Tibial artery (tissue), 4 donors: ENCODE measurements around the gene LRRC46.

ENCODE experiments used
- DNase-seq, 2 donors: peaks; one replicate each; pipeline ENCODE4 v3.0.0-alpha.2; 2019
- H3K27ac ChIP-seq, 2 donors: fragments of 200-600 bp; sonication (generic) in 1 of 2; 1 replicate in 1 of 2; 2 replicates in 1 of 2; pipeline ENCODE4 v1.5.1; 2018 to 2019; ENCODE audit warnings: mild to moderate bottlenecking in 1 of 2
- H3K27me3 ChIP-seq, 2 donors: fragments of 200-600 bp; sonication (generic) in 1 of 2; one replicate each; pipeline versions ENCODE4 v1.5.1 to v1.6.0; 2016 to 2019
- H3K36me3 ChIP-seq, 3 donors: fragments of 200-600 bp; sonication (generic) in 2 of 3; one replicate each; pipeline ENCODE4 v1.5.1; 2016 to 2019; ENCODE audit warnings: mild to moderate bottlenecking in 2 of 3
- H3K4me1 ChIP-seq, 4 donors: fragments of 200-600 bp; sonication (generic) in 2 of 4; 1 replicate in 3 of 4; 2 replicates in 1 of 4; pipeline ENCODE4 v1.5.1; 2016 to 2019
- H3K4me3 ChIP-seq, 2 donors: fragments of 200-600 bp; sonication (generic) in 1 of 2; 1 replicate in 1 of 2; 2 replicates in 1 of 2; pipeline ENCODE4 v1.5.1; 2018 to 2019; ENCODE audit warnings: mild to moderate bottlenecking in 2 of 2
- H3K9me3 ChIP-seq, 3 donors: fragments of 200-600 bp; sonication (generic) in 1 of 3; one replicate each; pipeline ENCODE4 v1.5.1; 2016 to 2019
- CTCF ChIP-seq, 2 experiments: fragments of 200-600 bp in 1 of 2; fragments of 450-650 bp in 1 of 2; IDR thresholded peaks; one replicate each; pipeline ENCODE4 v1.5.1; 2017 to 2019; ENCODE audit warnings: antibody characterized with exemption in 2 of 2, mild to moderate bottlenecking in 1 of 2, moderate library complexity in 1 of 2
- intact Hi-C: fragments of 100-400 bp; cut with DNase I; formaldehyde crosslinking; loops from one replicate; pipeline ENCODE4 v1.15.0; 2023; ENCODE audit warnings: low total_unique reads

LRRC46 gene

GRCh38 chr17:47837401-47838039 is 6.0 kb downstream of the LRRC46 start:
- peaks cover 0 to 28% (median 14%) of the 10 kb centered on the region in 4 donors for H3K4me1 ChIP-seq
- H3K36me3 ChIP-seq = peaks cover 0 to 42% (median 15%) of the 10 kb centered on the region in 3 donors
- H3K9me3 ChIP-seq = no peaks in the 10 kb centered on the region
- DNase-seq = no peak
- no peaks in the 10 kb centered on the region for H3K27me3 ChIP-seq
- H3K27ac ChIP-seq = no peak overlapping the region
- H3K4me3 ChIP-seq = no peak overlapping the region
- intact Hi-C loops = no loop called here
- TF ChIP-seq CTCF (IDR thresholded peaks at IDR 0.05) = no peak

GRCh38 chr17:47838636-47839035 is 7.2 kb downstream of the LRRC46 start:
- Histone ChIP-seq H3K4me3 (no peak overlapping the region), H3K9me3 (no peaks in the 10 kb centered on the region), H3K27me3 (no peaks in the 10 kb centered on the region), H3K27ac (no peak overlapping the region), H3K36me3 (peaks cover 0 to 42% (median 15%) of the 10 kb centered on the region in 3 donors), H3K4me1 (peaks cover 0 to 38% (median 14%) of the 10 kb centered on the region in 4 donors)
- intact Hi-C loops = no loop called here
- no peak for TF ChIP-seq CTCF (IDR thresholded peaks at IDR 0.05)
- no peak for DNase-seq

GRCh38 chr17:47839071-47839470 is 7.6 kb downstream of the LRRC46 start:
- DNase-seq = no peak
- TF ChIP-seq CTCF (IDR thresholded peaks at IDR 0.05) = no peak
- no peak overlapping the region for H3K4me3 ChIP-seq
- H3K27ac ChIP-seq = no peak overlapping the region
- intact Hi-C loops = no loop called here
- peaks cover 0 to 42% (median 15%) of the 10 kb centered on the region in 3 donors for H3K36me3 ChIP-seq
- no peaks in the 10 kb centered on the region for H3K9me3 ChIP-seq
- H3K4me1 ChIP-seq = peaks cover 0 to 38% (median 14%) of the 10 kb centered on the region in 4 donors
- H3K27me3 ChIP-seq = no peaks in the 10 kb centered on the region

- peaks cover 0 to 40% (median 15%) of the 10 kb centered on the region in 3 donors for H3K36me3 ChIP-seq
- intact Hi-C loops = loop anchor here (2.0 to 5.0 kb wide), 3 partner anchors 51 to 132 kb away; partner anchors contain the start of gene CDK5RAP3
- peak overlapping the region; percentile 60 to 65 for H3K27ac ChIP-seq
- DNase-seq = no peak
- H3K27me3 ChIP-seq = peaks cover 0 to 9% of the 10 kb centered on the region in 2 donors
- peaks cover 0 to 38% (median 14%) of the 10 kb centered on the region in 4 donors for H3K4me1 ChIP-seq
- peak overlapping the region; percentile 59 to 77 for H3K4me3 ChIP-seq
- no peaks in the 10 kb centered on the region for H3K9me3 ChIP-seq
- TF ChIP-seq CTCF (IDR thresholded peaks at IDR 0.05) = no peak
These were observed 8.7 kb downstream of the LRRC46 start for GRCh38 chr17:47840001-47840741.

- peaks cover 0 to 38% (median 14%) of the 10 kb centered on the region in 4 donors for H3K4me1 ChIP-seq
- peak within 1 kb of the TSS; percentile 60 to 65 for H3K27ac ChIP-seq
- peaks cover 0 to 32% (median 11%) of the 10 kb centered on the region in 3 donors for H3K36me3 ChIP-seq
These were observed 9.4 kb downstream of the LRRC46 start, which contains the start of gene SCRN2 for GRCh38 chr17:47840742-47841487. Gene SCRN2, minus strand, starts transcription at chr17:47841273. Its CDS starts 430 bp downstream, at chr17:47840843.

More at GRCh38 chr17:47840742-47841487, 9.4 kb downstream of the LRRC46 start, which contains the start of gene SCRN2:
- peak; percentile 94 to 97 for TF ChIP-seq CTCF (IDR thresholded peaks at IDR 0.05)
- intact Hi-C loops = loop anchor here (2.0 to 5.0 kb wide), 3 partner anchors 50 to 131 kb away; partner anchors contain the start of gene CDK5RAP3
- H3K9me3 ChIP-seq = no peaks in the 10 kb centered on the region
- peak within 1 kb of the TSS; percentile 59 to 77 for H3K4me3 ChIP-seq
- peaks cover 0 to 16% of the 10 kb centered on the region in 2 donors for H3K27me3 ChIP-seq
- peak; percentile 85 to 92 for DNase-seq
